Peyer's patch (tissue), 4 donors: Measurements from ENCODE around the gene OST4.

Experiments
- POLR2A ChIP-seq, 2 donors: fragments of 450-650 bp; IDR thresholded peaks; one replicate each; pipeline ENCODE4 v1.5.1; 2017; ENCODE audit warnings: antibody characterized with exemption in 2 of 2, mild to moderate bottlenecking in 2 of 2, moderate library complexity in 2 of 2
- TF ChIP-seq, protein P1 (sequence below), 6 experiments: fragments of 450-650 bp in 4 of 6; fragments of 200-600 bp in 2 of 6; sonication (generic) in 1 of 6; IDR thresholded peaks; one replicate each; pipeline ENCODE4 v1.5.1; 2017 to 2019; ENCODE audit warnings: antibody characterized with exemption in 6 of 6, mild to moderate bottlenecking in 3 of 6, moderate library complexity in 1 of 6

- TF ChIP-seq, protein P1, sequence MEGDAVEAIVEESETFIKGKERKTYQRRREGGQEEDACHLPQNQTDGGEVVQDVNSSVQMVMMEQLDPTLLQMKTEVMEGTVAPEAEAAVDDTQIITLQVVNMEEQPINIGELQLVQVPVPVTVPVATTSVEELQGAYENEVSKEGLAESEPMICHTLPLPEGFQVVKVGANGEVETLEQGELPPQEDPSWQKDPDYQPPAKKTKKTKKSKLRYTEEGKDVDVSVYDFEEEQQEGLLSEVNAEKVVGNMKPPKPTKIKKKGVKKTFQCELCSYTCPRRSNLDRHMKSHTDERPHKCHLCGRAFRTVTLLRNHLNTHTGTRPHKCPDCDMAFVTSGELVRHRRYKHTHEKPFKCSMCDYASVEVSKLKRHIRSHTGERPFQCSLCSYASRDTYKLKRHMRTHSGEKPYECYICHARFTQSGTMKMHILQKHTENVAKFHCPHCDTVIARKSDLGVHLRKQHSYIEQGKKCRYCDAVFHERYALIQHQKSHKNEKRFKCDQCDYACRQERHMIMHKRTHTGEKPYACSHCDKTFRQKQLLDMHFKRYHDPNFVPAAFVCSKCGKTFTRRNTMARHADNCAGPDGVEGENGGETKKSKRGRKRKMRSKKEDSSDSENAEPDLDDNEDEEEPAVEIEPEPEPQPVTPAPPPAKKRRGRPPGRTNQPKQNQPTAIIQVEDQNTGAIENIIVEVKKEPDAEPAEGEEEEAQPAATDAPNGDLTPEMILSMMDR (IDR thresholded peaks at IDR 0.05), result no peak
- no peak for TF ChIP-seq POLR2A (IDR thresholded peaks at IDR 0.05)
These were observed 5.8 kb upstream of the OST4 start for GRCh38 chr2:27077231-27077630.
